Measurements from ENCODE around the gene ZFHX3.

GRCh38 chr16:73053364-73054124, 5.6 kb upstream of the ZFHX3 start:
- no peak for TF ChIP-seq CTCF (IDR thresholded peaks at IDR 0.05; ENCODE audit: poor library complexity, severe bottlenecking)
- peak; percentile 57 for TF ChIP-seq TAF1 (IDR thresholded peaks at IDR 0.05; ENCODE audit: low read depth)
- peak; percentile 80 for TF ChIP-seq POLR2AphosphoS5 (IDR thresholded peaks at IDR 0.05)
- peak; percentile 62 for TF ChIP-seq EP300 (conservative IDR thresholded peaks at IDR 0.05; ENCODE audit: poor library complexity, severe bottlenecking)
- no peak for TF ChIP-seq EZH2 (IDR thresholded peaks at IDR 0.05; ENCODE audit: borderline replicate concordance, insufficient read depth, low read length, poor library complexity, severe bottlenecking)

Measured in neural cell (in vitro differentiated cells).